GM08714 (cell line): ENCODE measurements around the gene OSBPL2.

Source experiments
- H3K4me3 ChIP-seq: fragments of 200-500 bp; sonication (Bioruptor generic); 2 replicates; pipeline ENCODE4 v1.5.1; 2014; ENCODE audit warnings: mild to moderate bottlenecking, low read length, inconsistent platforms
- ZNF274 ChIP-seq: IDR thresholded peaks from 2 replicates; pipeline ENCODE4 v1.6.1; 2012; ENCODE audit warnings: mild to moderate bottlenecking, low read depth, low read length

Gene OSBPL2

GRCh38 chr20:62259294-62259565 is 20.9 kb downstream of the OSBPL2 start:
- H3K4me3 ChIP-seq: no peak overlapping the region
- TF ChIP-seq ZNF274: no peak

GRCh38 chr20:62262064-62262463 is 23.7 kb downstream of the OSBPL2 start:
- no peak for TF ChIP-seq ZNF274
- no peak overlapping the region for H3K4me3 ChIP-seq

GRCh38 chr20:62263396-62263795 is 25.1 kb downstream of the OSBPL2 start:
- no peak for TF ChIP-seq ZNF274
- H3K4me3 ChIP-seq: no peak overlapping the region

- TF ChIP-seq ZNF274: no peak
- no peak overlapping the region for H3K4me3 ChIP-seq
Observed at GRCh38 chr20:62265365-62265764, 27.0 kb downstream of the OSBPL2 start.

GRCh38 chr20:62266340-62266739 is 28.0 kb downstream of the OSBPL2 start:
- H3K4me3 ChIP-seq: no peak overlapping the region
- no peak for TF ChIP-seq ZNF274

GRCh38 chr20:62266851-62267250 is 28.5 kb downstream of the OSBPL2 start:
- no peak for TF ChIP-seq ZNF274

GRCh38 chr20:62267543-62267942 is 29.2 kb downstream of the OSBPL2 start:
- TF ChIP-seq ZNF274: no peak
- no peak overlapping the region for H3K4me3 ChIP-seq

More at GRCh38 chr20:62266851-62267250, 28.5 kb downstream of the OSBPL2 start:
- no peak overlapping the region for H3K4me3 ChIP-seq

GRCh38 chr20:62268228-62268900 is 30.0 kb downstream of the OSBPL2 start:
- TF ChIP-seq ZNF274: no peak
- no peak overlapping the region for H3K4me3 ChIP-seq

GRCh38 chr20:62269378-62269777 is 31.1 kb downstream of the OSBPL2 start:
- no peak for TF ChIP-seq ZNF274
- H3K4me3 ChIP-seq: no peak overlapping the region

GRCh38 chr20:62269871-62270270 is 31.6 kb downstream of the OSBPL2 start:
- TF ChIP-seq ZNF274: no peak
- no peak overlapping the region for H3K4me3 ChIP-seq

- no peak for TF ChIP-seq ZNF274
- H3K4me3 ChIP-seq: no peak overlapping the region
Observed at GRCh38 chr20:62272200-62272599, 33.9 kb downstream of the OSBPL2 start.

GRCh38 chr20:62273416-62273815 is 35.1 kb downstream of the OSBPL2 start:
- H3K4me3 ChIP-seq: no peak overlapping the region
- no peak for TF ChIP-seq ZNF274

- no peak overlapping the region for H3K4me3 ChIP-seq
- no peak for TF ChIP-seq ZNF274
Observed at GRCh38 chr20:62274332-62274950, 36.1 kb downstream of the OSBPL2 start.

GRCh38 chr20:62275219-62275618 is 36.9 kb downstream of the OSBPL2 start:
- no peak for TF ChIP-seq ZNF274
- no peak overlapping the region for H3K4me3 ChIP-seq

- no peak overlapping the region for H3K4me3 ChIP-seq
- TF ChIP-seq ZNF274: no peak
Observed at GRCh38 chr20:62276439-62276838, 38.1 kb downstream of the OSBPL2 start.

GRCh38 chr20:62277253-62277652 is 38.9 kb downstream of the OSBPL2 start:
- TF ChIP-seq ZNF274: no peak
- no peak overlapping the region for H3K4me3 ChIP-seq

- no peak overlapping the region for H3K4me3 ChIP-seq
- TF ChIP-seq ZNF274: no peak
Observed at GRCh38 chr20:62280303-62280702, 42.0 kb downstream of the OSBPL2 start.
